ENCODE data around the gene MELTF. TPM values are rescaled to one million over a fixed set of nuclear protein-coding genes. Genes with fewer than 3 reads are reported as not detected.
A peak's percentile ranks its signal among the peaks of the same experiment; 100 is the strongest.

The MELTF gene
- total and polyA plus RNA-seq, 2 experiments from 2014 or later, result 0.86 to 1.1 TPM

GRCh38 chr3:197006860-197007259 lies 22.8 kb downstream of the MELTF start:
- H3K4me3 ChIP-seq, result no peak overlapping the region
- H4K20me1 ChIP-seq (ENCODE audit: insufficient read depth), result no peaks in the 10 kb centered on the region
- no peaks in the 10 kb centered on the region for H3K4me1 ChIP-seq (ENCODE audit: insufficient read depth)
- 95 to 96% methylated on average over 5 of the region's 5 CpGs for WGBS, 2 experiments (ENCODE audit: low coverage in 1 of 2, low lambda C conversion rate in 2 of 2, missing lambda C conversion rate in 2 of 2)
- no peaks in the 10 kb centered on the region for H3K27me3 ChIP-seq (replicated peaks; ENCODE audit: insufficient read depth)
- H3K79me2 ChIP-seq (ENCODE audit: insufficient read depth), result no peaks in the 10 kb centered on the region
- H3F3A ChIP-seq (ENCODE audit: insufficient read depth), result no peaks in the 10 kb centered on the region
- no peak overlapping the region for H2AFZ ChIP-seq
- no peaks in the 10 kb centered on the region for H3K36me3 ChIP-seq (ENCODE audit: low read depth)
- no peak overlapping the region for H3K9ac ChIP-seq
- H3K9me3 ChIP-seq (ENCODE audit: low read depth), result no peaks in the 10 kb centered on the region
- H3K27ac ChIP-seq, result no peak overlapping the region
- H3K4me2 ChIP-seq (ENCODE audit: unreplicated experiment), result no peak overlapping the region
- TF ChIP-seq EZH2 (IDR thresholded peaks at IDR 0.05; ENCODE audit: insufficient read depth, poor library complexity, severe bottlenecking) (no peak), EZH2phosphoT487 (IDR thresholded peaks at IDR 0.05; ENCODE audit: insufficient read depth, low read depth) (no peak)
- in situ Hi-C loops (cut with MboI), result no loop called here
- H3K9me2 ChIP-seq (ENCODE audit: insufficient read depth), result no peaks in the 10 kb centered on the region
- no peak for DNase-seq

DNA sequence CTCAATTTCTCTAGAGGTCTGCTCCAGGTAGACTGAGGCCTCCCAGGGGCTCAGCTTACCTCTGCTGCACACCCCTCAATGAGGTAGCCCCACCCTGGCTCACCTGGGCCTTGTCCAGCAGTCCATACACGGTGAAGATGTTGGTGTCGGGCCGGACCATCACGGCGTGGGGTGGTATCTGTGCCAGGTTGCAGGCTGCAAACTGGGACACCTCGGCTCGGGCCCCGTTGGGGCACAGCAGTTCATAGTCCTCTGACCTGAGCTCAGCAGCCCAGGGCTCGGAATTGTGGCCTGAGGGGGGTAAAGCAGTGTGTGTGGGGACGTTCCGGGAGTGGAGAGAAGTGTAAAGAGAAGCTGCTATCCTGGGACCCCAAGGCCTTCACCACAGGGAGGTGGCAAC lies 23.2 kb downstream of the MELTF start:
- Histone ChIP-seq H3K9me3 (ENCODE audit: low read depth) (no peaks in the 10 kb centered on the region), H3K79me2 (ENCODE audit: insufficient read depth) (no peaks in the 10 kb centered on the region), H3K27me3 (replicated peaks; ENCODE audit: insufficient read depth) (no peaks in the 10 kb centered on the region), H3K4me3 (no peak overlapping the region), H3K9ac (no peak overlapping the region), H3K4me1 (ENCODE audit: insufficient read depth) (no peaks in the 10 kb centered on the region), H2AFZ (no peak overlapping the region), H3K9me2 (ENCODE audit: insufficient read depth) (no peaks in the 10 kb centered on the region), H3F3A (ENCODE audit: insufficient read depth) (no peaks in the 10 kb centered on the region), H3K27ac (no peak overlapping the region), H3K36me3 (ENCODE audit: low read depth) (no peaks in the 10 kb centered on the region), H4K20me1 (ENCODE audit: insufficient read depth) (no peaks in the 10 kb centered on the region), H3K4me2 (ENCODE audit: unreplicated experiment) (no peak overlapping the region)
- in situ Hi-C loops (cut with MboI), result no loop called here
- no peak for TF ChIP-seq EZH2 (IDR thresholded peaks at IDR 0.05; ENCODE audit: insufficient read depth, poor library complexity, severe bottlenecking)
- 84 to 86% methylated on average over 11 of the region's 11 CpGs for WGBS, 2 experiments (ENCODE audit: low coverage in 1 of 2, low lambda C conversion rate in 2 of 2, missing lambda C conversion rate in 2 of 2)
- DNase-seq, result no peak

- in situ Hi-C loops (cut with MboI), result no loop called here
- Histone ChIP-seq H3K79me2 (ENCODE audit: insufficient read depth) (no peaks in the 10 kb centered on the region), H3K9me2 (ENCODE audit: insufficient read depth) (no peaks in the 10 kb centered on the region), H3K27ac (no peak overlapping the region; the same call in 1 of the 2 replicates), H3K9ac (peak overlapping the region; percentile 80), H3K4me1 (ENCODE audit: insufficient read depth) (no peaks in the 10 kb centered on the region), H3K27me3 (replicated peaks; ENCODE audit: insufficient read depth) (no peaks in the 10 kb centered on the region), H3K9me3 (ENCODE audit: low read depth) (no peaks in the 10 kb centered on the region), H3F3A (ENCODE audit: insufficient read depth) (no peaks in the 10 kb centered on the region), H4K20me1 (ENCODE audit: insufficient read depth) (no peaks in the 10 kb centered on the region), H2AFZ (peak overlapping the region; percentile 73), H3K4me2 (ENCODE audit: unreplicated experiment) (peak overlapping the region; percentile 65), H3K36me3 (ENCODE audit: low read depth) (no peaks in the 10 kb centered on the region), H3K4me3 (peak overlapping the region; percentile 65)
- TF ChIP-seq EZH2phosphoT487 (IDR thresholded peaks at IDR 0.05; ENCODE audit: insufficient read depth, low read depth), result no peak
- 30 to 60% methylated on average over 24 to 61 of the region's 61 CpGs for WGBS, 2 experiments (ENCODE audit: low coverage in 1 of 2, low lambda C conversion rate in 2 of 2, missing lambda C conversion rate in 2 of 2)
- DNase-seq, result no peak
Measured at GRCh38 chr3:197003461-197004385, 25.9 kb downstream of the MELTF start.

DNA sequence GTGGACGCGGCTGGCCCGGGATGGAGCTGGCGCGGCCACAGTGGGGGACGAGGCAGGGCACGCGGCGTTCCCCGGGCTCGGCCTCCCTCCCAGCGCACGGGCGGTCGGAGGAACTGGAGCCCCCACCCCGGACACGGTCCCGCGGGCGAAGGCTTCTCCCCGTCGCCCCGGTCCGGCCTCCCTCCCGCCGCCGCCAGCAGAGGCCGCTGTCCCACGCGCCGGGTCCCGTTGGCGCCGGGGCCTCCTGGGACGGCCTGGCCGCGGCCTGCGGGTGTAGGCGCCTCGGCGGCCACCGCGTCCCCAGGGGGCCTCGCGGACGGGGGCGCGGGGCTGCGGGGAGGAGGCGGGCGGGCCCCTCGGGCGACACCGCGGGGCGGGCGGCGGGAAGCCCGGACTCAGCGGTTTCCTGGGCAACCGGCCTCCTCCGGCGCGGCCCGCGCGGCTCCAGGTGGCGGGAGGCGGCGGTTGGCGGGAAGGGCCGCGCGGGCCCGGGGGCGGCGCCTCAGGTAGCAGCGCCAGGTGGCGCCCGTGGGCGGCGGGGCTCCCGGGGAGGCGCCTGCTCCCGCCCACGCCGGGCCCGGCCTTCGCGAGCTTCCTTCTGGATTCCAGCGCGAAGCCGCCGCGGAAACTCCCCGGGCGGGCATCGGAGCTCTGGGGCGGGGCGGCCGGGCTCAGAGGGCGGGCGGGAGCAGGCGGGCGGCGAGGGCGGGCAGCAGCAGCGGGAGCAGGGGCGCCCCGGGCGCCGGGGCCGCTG lies 26.7 kb downstream of the MELTF start:
- H3K9ac ChIP-seq, result peak overlapping the region; percentile 80
- WGBS, 2 experiments (ENCODE audit: low coverage in 1 of 2, low lambda C conversion rate in 2 of 2, missing lambda C conversion rate in 2 of 2), result 1% methylated on average over 42 of the region's 113 CpGs; no CpG with 5 or more reads in 1 of the 2 experiments
- no peaks in the 10 kb centered on the region for H3K9me2 ChIP-seq (ENCODE audit: insufficient read depth)
- no peaks in the 10 kb centered on the region for H3K79me2 ChIP-seq (ENCODE audit: insufficient read depth)
- TF ChIP-seq EZH2 (IDR thresholded peaks at IDR 0.05; ENCODE audit: insufficient read depth, poor library complexity, severe bottlenecking) (no peak), EZH2phosphoT487 (IDR thresholded peaks at IDR 0.05; ENCODE audit: insufficient read depth, low read depth) (no peak)
- no peaks in the 10 kb centered on the region for H3F3A ChIP-seq (ENCODE audit: insufficient read depth)
- no peaks in the 10 kb centered on the region for H4K20me1 ChIP-seq (ENCODE audit: insufficient read depth)
- in situ Hi-C loops (cut with MboI), result no loop called here
- H3K27me3 ChIP-seq (replicated peaks; ENCODE audit: insufficient read depth), result no peaks in the 10 kb centered on the region
- H2AFZ ChIP-seq, result peak overlapping the region; percentile 88
- peak overlapping the region; percentile 65 for H3K4me2 ChIP-seq (ENCODE audit: unreplicated experiment)
- H3K4me1 ChIP-seq (ENCODE audit: insufficient read depth), result no peaks in the 10 kb centered on the region
- H3K4me3 ChIP-seq, result peak overlapping the region; percentile 65
- peak overlapping the region; percentile 38 for H3K27ac ChIP-seq
- no peaks in the 10 kb centered on the region for H3K9me3 ChIP-seq (ENCODE audit: low read depth)
- no peaks in the 10 kb centered on the region for H3K36me3 ChIP-seq (ENCODE audit: low read depth)
- peak; percentile 88 for DNase-seq

Measured in GM23248 (cell line).